Esophagus squamous epithelium (tissue), 5 donors: Measurements from ENCODE around the gene TGFB1. TPM values are rescaled to one million over a fixed set of nuclear protein-coding genes. Genes with fewer than 3 reads are reported as not detected.

Experiments used
- DNase-seq: peaks from one replicate; lab custom pipeline; 2025; lab: John Stamatoyannopoulos, UW
- H3K27ac ChIP-seq, 4 donors: fragments of 200-600 bp; sonication (generic); one replicate each; pipeline ENCODE4 v1.5.1; 2016 to 2019; ENCODE audit warnings: mild to moderate bottlenecking in 1 of 4
- H3K27me3 ChIP-seq, 4 donors: fragments of 200-600 bp; sonication (generic); 1 replicate in 3 of 4; 2 replicates in 1 of 4; pipeline versions ENCODE4 v1.5.1 to v1.6.0; 2017 to 2021; ENCODE audit warnings: antibody characterized with exemption in 1 of 4
- H3K36me3 ChIP-seq, 3 donors: fragments of 200-600 bp; sonication (generic); one replicate each; pipeline ENCODE4 v1.5.1; 2016 to 2019
- H3K4me1 ChIP-seq, 3 donors: fragments of 200-600 bp; sonication (generic); one replicate each; pipeline ENCODE4 v1.5.1; 2017 to 2019
- H3K4me3 ChIP-seq, 4 donors: fragments of 200-600 bp; sonication (generic); 1 replicate in 3 of 4; 2 replicates in 1 of 4; pipeline ENCODE4 v1.5.1; 2016 to 2019; ENCODE audit warnings: mild to moderate bottlenecking in 2 of 4, moderate library complexity in 1 of 4
- H3K9me3 ChIP-seq, 3 donors: fragments of 200-600 bp; sonication (generic); one replicate each; pipeline ENCODE4 v1.5.1; 2016 to 2019
- POLR2A ChIP-seq, 4 donors: fragments of 450-650 bp; IDR thresholded peaks; one replicate each; pipeline ENCODE4 v1.6.1; 2017; ENCODE audit warnings: antibody characterized with exemption in 4 of 4, mild to moderate bottlenecking in 4 of 4, moderate library complexity in 3 of 4
- WGBS, 2 donors: methylation state at CpG; one replicate each; pipeline ENCODE4 v1.1.5; 2018; 5-methylcytosine and 5-hydroxymethylcytosine counted together
- intact Hi-C: fragments of 100-400 bp; cut with DNase I; formaldehyde crosslinking; loops from one replicate; pipeline ENCODE4 v1.15.0; 2022
- total RNA-seq, 4 donors: library from RNA; depleted of rRNA; stranded (reverse); fragments of >200 nt; gene quantifications; one replicate each; pipeline ENCODE4 v1.1.0, GENCODE V29; 2016
- TF ChIP-seq, protein P1 (sequence below), 6 experiments: fragments of 450-650 bp in 4 of 6; fragments of 200-600 bp in 2 of 6; sonication (generic) in 2 of 6; IDR thresholded peaks; one replicate each; pipeline ENCODE4 v1.5.1; 2016 to 2019; ENCODE audit warnings: antibody characterized with exemption in 6 of 6, mild to moderate bottlenecking in 4 of 6, moderate library complexity in 4 of 6
- donor health status: DM: yes; HTN: yes; CAD: no.

The TGFB1 gene
- total RNA-seq, 4 donors from 2014 or later = 13.6 to 36.2 (median 31.9) TPM

GRCh38 chr19:41316306-41316920 lies 37.3 kb downstream of the TGFB1 start:
- no peaks in the 10 kb centered on the region for H3K9me3 ChIP-seq
- peaks cover 4 to 23% (median 5%) of the 10 kb centered on the region in 3 donors for H3K4me1 ChIP-seq
- TF ChIP-seq POLR2A (IDR thresholded peaks at IDR 0.05) = no peak
- TF ChIP-seq, protein P1, sequence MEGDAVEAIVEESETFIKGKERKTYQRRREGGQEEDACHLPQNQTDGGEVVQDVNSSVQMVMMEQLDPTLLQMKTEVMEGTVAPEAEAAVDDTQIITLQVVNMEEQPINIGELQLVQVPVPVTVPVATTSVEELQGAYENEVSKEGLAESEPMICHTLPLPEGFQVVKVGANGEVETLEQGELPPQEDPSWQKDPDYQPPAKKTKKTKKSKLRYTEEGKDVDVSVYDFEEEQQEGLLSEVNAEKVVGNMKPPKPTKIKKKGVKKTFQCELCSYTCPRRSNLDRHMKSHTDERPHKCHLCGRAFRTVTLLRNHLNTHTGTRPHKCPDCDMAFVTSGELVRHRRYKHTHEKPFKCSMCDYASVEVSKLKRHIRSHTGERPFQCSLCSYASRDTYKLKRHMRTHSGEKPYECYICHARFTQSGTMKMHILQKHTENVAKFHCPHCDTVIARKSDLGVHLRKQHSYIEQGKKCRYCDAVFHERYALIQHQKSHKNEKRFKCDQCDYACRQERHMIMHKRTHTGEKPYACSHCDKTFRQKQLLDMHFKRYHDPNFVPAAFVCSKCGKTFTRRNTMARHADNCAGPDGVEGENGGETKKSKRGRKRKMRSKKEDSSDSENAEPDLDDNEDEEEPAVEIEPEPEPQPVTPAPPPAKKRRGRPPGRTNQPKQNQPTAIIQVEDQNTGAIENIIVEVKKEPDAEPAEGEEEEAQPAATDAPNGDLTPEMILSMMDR (IDR thresholded peaks at IDR 0.05) = no peak
- intact Hi-C loops = no loop called here
- no peaks in the 10 kb centered on the region for H3K27me3 ChIP-seq
- DNase-seq = no peak
- H3K4me3 ChIP-seq = no peak overlapping the region
- no peak overlapping the region for H3K27ac ChIP-seq
- H3K36me3 ChIP-seq = peaks cover 27 to 95% (median 45%) of the 10 kb centered on the region in 3 donors
- 76 to 95% methylated on average over 2 to 14 of the region's 24 CpGs for WGBS, 2 donors

DNA sequence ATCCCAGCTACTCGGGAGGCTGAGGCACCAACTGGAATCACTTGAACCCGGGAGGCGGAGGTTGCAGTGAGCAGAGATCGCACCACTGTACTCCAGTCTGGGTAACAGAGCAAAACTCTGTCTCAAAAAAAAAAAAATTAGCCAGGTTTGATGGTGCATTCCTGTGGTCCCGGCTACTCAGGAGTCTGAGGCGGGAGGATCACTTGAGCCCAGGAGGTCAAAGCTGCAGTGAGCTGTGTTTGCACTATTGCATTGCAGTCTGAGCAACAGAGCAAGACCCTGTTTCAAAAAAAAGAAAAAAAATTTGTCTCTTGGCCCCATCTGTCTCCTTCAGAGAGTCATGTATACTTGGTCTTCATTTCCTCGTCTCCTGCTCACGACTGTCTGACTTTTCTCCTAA lies 42.1 kb downstream of the TGFB1 start:
- H3K27ac ChIP-seq = no peak overlapping the region
- no peak overlapping the region for H3K4me3 ChIP-seq
- peaks cover 30 to 58% (median 33%) of the 10 kb centered on the region in 3 donors for H3K4me1 ChIP-seq
- intact Hi-C loops = no loop called here
- WGBS, 2 donors = 85% methylated on average over 8 of the region's 8 CpGs
- no peaks in the 10 kb centered on the region for H3K9me3 ChIP-seq
- H3K36me3 ChIP-seq = peaks cover 9 to 62% (median 17%) of the 10 kb centered on the region in 3 donors
- H3K27me3 ChIP-seq = no peaks in the 10 kb centered on the region
- no peak for TF ChIP-seq POLR2A (IDR thresholded peaks at IDR 0.05)
- TF ChIP-seq, protein P1 (IDR thresholded peaks at IDR 0.05) = no peak
- no peak for DNase-seq

- intact Hi-C loops = no loop called here
- peak overlapping the region; percentile 61 to 97 (median 80) for H3K4me3 ChIP-seq
- H3K27me3 ChIP-seq = no peaks in the 10 kb centered on the region
- H3K27ac ChIP-seq = peak overlapping the region; percentile 96 to 99 (median 96)
- no peaks in the 10 kb centered on the region for H3K9me3 ChIP-seq
- 38 to 44% methylated on average over 5 of the region's 5 CpGs for WGBS, 2 donors
- TF ChIP-seq, protein P1 (IDR thresholded peaks at IDR 0.05) = no peak
- no peak for TF ChIP-seq POLR2A (IDR thresholded peaks at IDR 0.05)
- H3K36me3 ChIP-seq = peaks cover 8 to 62% (median 13%) of the 10 kb centered on the region in 3 donors
- H3K4me1 ChIP-seq = peaks cover 34 to 64% (median 37%) of the 10 kb centered on the region in 3 donors
- no peak for DNase-seq
These were observed 42.6 kb downstream of the TGFB1 start for GRCh38 chr19:41311072-41311471.

DNA sequence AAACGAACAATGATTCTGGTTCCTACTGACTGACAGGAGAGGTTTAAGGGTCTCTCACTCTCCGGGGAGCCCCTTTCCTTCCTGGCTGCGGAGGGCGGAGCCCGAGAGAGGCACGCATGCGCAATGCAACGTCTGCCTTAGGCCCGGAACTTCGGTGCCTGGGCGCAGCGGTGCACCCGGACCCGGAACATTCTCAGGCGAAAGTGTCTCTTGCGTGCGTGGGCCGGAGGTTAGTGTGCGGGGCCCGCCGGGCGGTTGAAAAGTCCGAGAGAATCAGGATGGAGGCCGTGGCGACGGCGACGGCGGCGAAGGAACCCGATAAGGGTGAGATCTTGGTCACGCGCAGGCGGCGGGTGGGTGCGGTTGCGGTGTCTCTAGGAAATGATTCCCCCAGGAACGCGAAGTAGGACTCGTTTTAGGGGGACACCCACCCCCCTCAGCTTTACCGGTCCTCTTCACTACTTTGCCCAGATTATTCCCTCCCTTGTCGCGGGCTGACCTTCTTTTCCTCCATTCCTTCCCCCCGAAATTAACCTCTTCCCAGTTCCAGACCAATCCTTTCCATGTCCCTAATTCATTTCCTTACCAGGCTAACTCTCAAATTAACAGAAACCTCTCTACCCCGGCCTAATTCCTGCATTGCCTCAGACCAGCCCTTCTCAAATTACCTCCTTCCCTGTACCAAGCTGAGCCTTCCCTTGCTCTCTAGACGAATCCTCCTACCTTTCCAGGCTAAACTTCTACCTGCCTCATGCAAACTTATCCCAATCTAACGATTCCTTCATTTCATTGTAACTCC lies 43.5 kb downstream of the TGFB1 start, which contains the start of gene CCDC97:
TSS of gene CCDC97 (plus strand) at position 140 of the 799 bp plus-strand sequence. CDS start at position 279, 139 bp downstream.
- H3K4me1 ChIP-seq = peaks cover 34 to 71% (median 37%) of the 10 kb centered on the region in 3 donors
- intact Hi-C loops = no loop called here
- H3K9me3 ChIP-seq = no peaks in the 10 kb centered on the region
- no peaks in the 10 kb centered on the region for H3K27me3 ChIP-seq
- 0 to 1% methylated on average over 17 to 18 of the region's 47 CpGs for WGBS, 2 donors
- peaks cover 16 to 62% (median 17%) of the 10 kb centered on the region in 3 donors for H3K36me3 ChIP-seq
- TF ChIP-seq, protein P1 (IDR thresholded peaks at IDR 0.05) = peak in 1 of 6 experiments; percentile 43
- peak in 3 of 4 donors; percentile 25 to 82 (median 56) for TF ChIP-seq POLR2A (IDR thresholded peaks at IDR 0.05)
- peak within 1 kb of the TSS; percentile 61 to 97 (median 80) for H3K4me3 ChIP-seq
- peak within 1 kb of the TSS; percentile 96 to 99 (median 96) for H3K27ac ChIP-seq
- no peak for DNase-seq
